Mesothelial cell of epicardium (in vitro differentiated cells): ENCODE results near the gene GSG1L. TPM values are rescaled to one million over a fixed set of nuclear protein-coding genes. Genes with fewer than 3 reads are reported as not detected.

Source experiments
- DNase-seq, 2 experiments: peaks; one replicate each; pipeline ENCODE4 v3.0.0; 2021; ENCODE audit warnings: low spot score in 2 of 2; ENCODE audit not compliant: unreplicated experiment in 2 of 2
- H3K27ac Mint-ChIP-seq: 2 replicates; pipeline ENCODE4 v1.8.0; 2021; ENCODE audit warnings: mixed read lengths
- H3K27me3 Mint-ChIP-seq: 2 replicates; pipeline ENCODE4 v1.8.0; 2021; ENCODE audit warnings: low read depth, mixed read lengths
- H3K36me3 Mint-ChIP-seq: 2 replicates; pipeline ENCODE4 v1.8.0; 2021; ENCODE audit warnings: mixed read lengths
- H3K4me1 Mint-ChIP-seq: 2 replicates; pipeline ENCODE4 v1.8.0; 2021; ENCODE audit warnings: mixed read lengths
- H3K4me3 Mint-ChIP-seq: 2 replicates; pipeline ENCODE4 v1.8.0; 2021; ENCODE audit warnings: mild to moderate bottlenecking, moderate library complexity, mixed read lengths
- H3K9me3 Mint-ChIP-seq: 2 replicates; pipeline ENCODE4 v1.8.0; 2021; ENCODE audit warnings: mixed read lengths
- CTCF ChIP-seq: fragments of 200-600 bp; sonication (generic); IDR thresholded peaks from one replicate; pipeline ENCODE4 v1.5.0; 2021; ENCODE audit warnings: antibody characterized with exemption; ENCODE audit not compliant: unreplicated experiment
- total RNA-seq: library from RNA; stranded (reverse); gene quantifications from 3 replicates; pipeline ENCODE4 v1.2.1, GENCODE V29; 2021

GSG1L gene
- total RNA-seq, 1 donor from 2014 or later, result 1.7 TPM

DNA sequence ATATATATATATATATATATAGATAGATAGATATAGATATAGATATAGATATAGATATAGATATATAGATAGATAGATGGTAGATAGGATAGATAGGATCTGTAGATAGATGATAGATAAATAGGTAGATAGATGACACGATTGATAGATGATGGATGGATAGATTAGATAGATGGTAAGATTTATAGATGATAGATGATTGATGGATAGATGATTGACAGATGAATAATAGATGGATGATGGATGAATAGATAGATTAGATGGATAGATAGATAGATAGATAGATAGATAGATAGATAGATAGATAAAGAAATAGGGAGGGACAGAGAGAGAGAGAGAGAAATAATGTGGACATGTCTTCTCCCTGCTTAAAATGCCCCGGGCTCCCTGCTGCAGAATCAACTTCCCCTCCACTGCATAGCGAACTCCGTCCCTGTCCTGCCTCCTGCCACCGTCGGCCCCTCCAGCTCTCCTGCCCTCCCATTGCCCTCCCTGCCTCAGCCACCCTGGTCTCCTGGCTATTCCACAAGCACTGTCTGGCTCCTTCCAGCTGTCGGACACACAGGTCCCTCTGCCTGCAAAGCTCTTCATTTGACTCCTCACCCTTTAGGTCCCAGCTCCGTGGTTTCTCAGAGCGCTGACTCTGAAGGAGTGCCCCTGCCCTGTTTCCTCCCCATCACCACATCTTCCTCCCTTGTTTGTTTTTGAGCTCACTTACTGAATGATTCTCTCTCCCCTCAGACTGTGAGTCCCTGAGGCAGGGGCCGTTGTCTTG lies 259.6 kb downstream of the GSG1L start:
- H3K9me3 Mint-ChIP-seq, result no peaks in the 10 kb centered on the region
- no peak overlapping the region for H3K4me3 Mint-ChIP-seq
- peaks cover 61% of the 10 kb centered on the region for H3K27me3 Mint-ChIP-seq
- DNase-seq, result no peak
- TF ChIP-seq CTCF, result no peak
- no peak overlapping the region for H3K27ac Mint-ChIP-seq
- no peaks in the 10 kb centered on the region for H3K36me3 Mint-ChIP-seq
- H3K4me1 Mint-ChIP-seq, result no peaks in the 10 kb centered on the region

- Mint-ChIP-seq H3K4me3 (no peak overlapping the region), H3K36me3 (no peaks in the 10 kb centered on the region), H3K9me3 (no peaks in the 10 kb centered on the region), H3K4me1 (no peaks in the 10 kb centered on the region), H3K27ac (no peak overlapping the region), H3K27me3 (peaks cover 56% of the 10 kb centered on the region)
- no peak for DNase-seq
- TF ChIP-seq CTCF, result no peak
These were observed 260.7 kb downstream of the GSG1L start for GRCh38 chr16:27802664-27803439.

- H3K4me1 Mint-ChIP-seq, result no peaks in the 10 kb centered on the region
- H3K27me3 Mint-ChIP-seq, result peaks cover 43% of the 10 kb centered on the region
- no peaks in the 10 kb centered on the region for H3K9me3 Mint-ChIP-seq
- H3K36me3 Mint-ChIP-seq, result no peaks in the 10 kb centered on the region
- TF ChIP-seq CTCF, result no peak
- DNase-seq, result no peak
- no peak overlapping the region for H3K4me3 Mint-ChIP-seq
- H3K27ac Mint-ChIP-seq, result no peak overlapping the region
These were observed 262.1 kb downstream of the GSG1L start for GRCh38 chr16:27801289-27801945.

DNA sequence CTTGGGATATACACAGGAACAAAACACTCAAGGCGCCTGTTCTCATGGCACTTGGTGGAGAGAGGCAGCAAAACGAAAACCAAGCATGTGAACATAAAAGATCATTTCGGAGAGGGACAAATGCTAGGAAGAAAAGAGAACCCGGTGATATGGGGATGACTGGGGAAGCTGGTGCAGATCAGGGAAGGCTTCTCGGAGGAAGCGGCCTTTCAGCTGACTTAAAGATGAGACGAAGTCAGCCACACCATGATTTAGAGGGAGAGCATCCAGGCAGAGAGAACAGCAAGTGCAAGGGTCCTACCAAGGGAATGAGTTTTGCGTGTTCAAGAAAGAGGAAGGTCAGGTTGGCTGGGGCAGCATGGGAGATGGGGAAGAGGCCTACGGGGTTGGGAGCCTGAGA lies 262.7 kb downstream of the GSG1L start:
- Mint-ChIP-seq H3K36me3 (no peaks in the 10 kb centered on the region), H3K9me3 (no peaks in the 10 kb centered on the region), H3K4me3 (no peak overlapping the region), H3K27ac (no peak overlapping the region), H3K27me3 (peaks cover 37% of the 10 kb centered on the region), H3K4me1 (no peaks in the 10 kb centered on the region)
- DNase-seq, result no peak
- no peak for TF ChIP-seq CTCF

- TF ChIP-seq CTCF, result no peak
- Mint-ChIP-seq H3K9me3 (no peaks in the 10 kb centered on the region), H3K4me3 (no peak overlapping the region), H3K4me1 (no peaks in the 10 kb centered on the region), H3K27ac (no peak overlapping the region), H3K36me3 (no peaks in the 10 kb centered on the region), H3K27me3 (peaks cover 40% of the 10 kb centered on the region)
- DNase-seq, result no peak
These were observed 263.6 kb downstream of the GSG1L start for GRCh38 chr16:27799896-27800295.
